GM21619 (cell line): ENCODE results near the gene EIF5B.

Source experiments
- ATAC-seq: cut with Tn5 transposase; IDR thresholded peaks from one replicate; pipeline ENCODE4 v1.9.1; 2021; ENCODE audit not compliant: unreplicated experiment

The EIF5B gene

GRCh38 chr2:99404039-99404796 lies 67.0 kb downstream of the EIF5B start:
- ATAC-seq = no peak

GRCh38 chr2:99404797-99405669 lies 67.8 kb downstream of the EIF5B start:
- no peak for ATAC-seq

GRCh38 chr2:99406137-99406536 lies 68.9 kb downstream of the EIF5B start:
- no peak for ATAC-seq

- ATAC-seq = no peak
Measured at GRCh38 chr2:99410276-99410675, 73.1 kb downstream of the EIF5B start.

- no peak for ATAC-seq
Measured at GRCh38 chr2:99414566-99414965, 77.4 kb downstream of the EIF5B start.

- no peak for ATAC-seq
Measured at GRCh38 chr2:99417396-99417795, 80.2 kb downstream of the EIF5B start.

GRCh38 chr2:99420031-99420430 lies 82.8 kb downstream of the EIF5B start:
- ATAC-seq = no peak

- no peak for ATAC-seq
Measured at GRCh38 chr2:99420751-99421299, 83.6 kb downstream of the EIF5B start.

- ATAC-seq = no peak
Measured at GRCh38 chr2:99421469-99421868, 84.3 kb downstream of the EIF5B start.

GRCh38 chr2:99422599-99422998 lies 85.4 kb downstream of the EIF5B start:
- ATAC-seq = no peak

- ATAC-seq = no peak
Measured at GRCh38 chr2:99424371-99424770, 87.2 kb downstream of the EIF5B start.

GRCh38 chr2:99425022-99425421 lies 87.8 kb downstream of the EIF5B start:
- no peak for ATAC-seq

- no peak for ATAC-seq
Measured at GRCh38 chr2:99430614-99431291, 93.6 kb downstream of the EIF5B start.

- no peak for ATAC-seq
Measured at GRCh38 chr2:99431587-99432275, 94.5 kb downstream of the EIF5B start.

GRCh38 chr2:99433340-99433739 lies 96.2 kb downstream of the EIF5B start:
- ATAC-seq = no peak

GRCh38 chr2:99436874-99437273 lies 99.7 kb downstream of the EIF5B start:
- no peak for ATAC-seq

- ATAC-seq = no peak
Measured at GRCh38 chr2:99439971-99440505, 102.8 kb downstream of the EIF5B start.

GRCh38 chr2:99442837-99443236 lies 105.6 kb downstream of the EIF5B start:
- no peak for ATAC-seq

GRCh38 chr2:99444222-99444621 lies 107.0 kb downstream of the EIF5B start:
- no peak for ATAC-seq

- no peak for ATAC-seq
Measured at GRCh38 chr2:99445065-99445464, 107.9 kb downstream of the EIF5B start.
